Esophagus squamous epithelium (tissue), 5 donors: ENCODE measurements around the gene ISG15. TPM values are rescaled to one million over a fixed set of nuclear protein-coding genes. Genes with fewer than 3 reads are reported as not detected.
"Not testable (repeated sequence)": the region's sequence is repeated elsewhere in the genome, so short reads cannot be mapped to it uniquely, and the experiment has no call there.

ENCODE experiments used
- DNase-seq: peaks from one replicate; lab custom pipeline; 2025; lab: John Stamatoyannopoulos, UW
- H3K27ac ChIP-seq, 4 donors: fragments of 200-600 bp; sonication (generic); one replicate each; pipeline ENCODE4 v1.5.1; 2016 to 2019; ENCODE audit warnings: mild to moderate bottlenecking in 1 of 4
- H3K27me3 ChIP-seq, 4 donors: fragments of 200-600 bp; sonication (generic); 1 replicate in 3 of 4; 2 replicates in 1 of 4; pipeline versions ENCODE4 v1.5.1 to v1.6.0; 2017 to 2021; ENCODE audit warnings: antibody characterized with exemption in 1 of 4
- H3K36me3 ChIP-seq, 3 donors: fragments of 200-600 bp; sonication (generic); one replicate each; pipeline ENCODE4 v1.5.1; 2016 to 2019
- H3K4me1 ChIP-seq, 3 donors: fragments of 200-600 bp; sonication (generic); one replicate each; pipeline ENCODE4 v1.5.1; 2017 to 2019
- H3K4me3 ChIP-seq, 4 donors: fragments of 200-600 bp; sonication (generic); 1 replicate in 3 of 4; 2 replicates in 1 of 4; pipeline ENCODE4 v1.5.1; 2016 to 2019; ENCODE audit warnings: mild to moderate bottlenecking in 2 of 4, moderate library complexity in 1 of 4
- H3K9me3 ChIP-seq, 3 donors: fragments of 200-600 bp; sonication (generic); one replicate each; pipeline ENCODE4 v1.5.1; 2016 to 2019
- CTCF ChIP-seq, 6 experiments: fragments of 450-650 bp in 4 of 6; fragments of 200-600 bp in 2 of 6; sonication (generic) in 2 of 6; IDR thresholded peaks; one replicate each; pipeline ENCODE4 v1.5.1; 2016 to 2019; ENCODE audit warnings: antibody characterized with exemption in 6 of 6, mild to moderate bottlenecking in 4 of 6, moderate library complexity in 4 of 6
- POLR2A ChIP-seq, 4 donors: fragments of 450-650 bp; IDR thresholded peaks; one replicate each; pipeline ENCODE4 v1.6.1; 2017; ENCODE audit warnings: antibody characterized with exemption in 4 of 4, mild to moderate bottlenecking in 4 of 4, moderate library complexity in 3 of 4
- WGBS, 2 donors: methylation state at CpG; one replicate each; pipeline ENCODE4 v1.1.5; 2018; 5-methylcytosine and 5-hydroxymethylcytosine counted together
- intact Hi-C: fragments of 100-400 bp; cut with DNase I; formaldehyde crosslinking; loops from one replicate; pipeline ENCODE4 v1.15.0; 2022
- total RNA-seq, 4 donors: library from RNA; depleted of rRNA; stranded (reverse); fragments of >200 nt; gene quantifications; one replicate each; pipeline ENCODE4 v1.1.0, GENCODE V29; 2016
- donor health status: DM: yes; HTN: yes; CAD: no.

The ISG15 gene
- total RNA-seq, 4 donors from 2014 or later: 7.2 to 44.3 (median 10.3) TPM

- intact Hi-C loops: no loop called here
- DNase-seq: no peak
- WGBS, 2 donors: 0 to 100% methylated on average over 1 to 6 of the region's 20 CpGs
Measured at GRCh38 chr1:1014799-1015681, 1.7 kb downstream of the ISG15 start.

GRCh38 chr1:1017397-1018320 lies 4.4 kb downstream of the ISG15 start:
- DNase-seq, H3K27ac ChIP-seq, H3K9me3 ChIP-seq, H3K36me3 ChIP-seq, intact Hi-C loops, H3K4me3 ChIP-seq: not testable (repeated sequence)
- H3K27me3 ChIP-seq: peaks cover 0 to 11% (median 0%) of the 10 kb centered on the region in 4 donors
- 66 to 70% methylated on average over 6 of the region's 17 CpGs for WGBS, 2 donors
- H3K4me1 ChIP-seq: peaks cover 29 to 56% (median 35%) of the 10 kb centered on the region in 3 donors

More at GRCh38 chr1:1014799-1015681, 1.7 kb downstream of the ISG15 start:
- Histone ChIP-seq H3K27ac (peak overlapping the region in 2 of 4 donors; percentile 70 to 92), H3K36me3 (no peaks in the 10 kb centered on the region), H3K9me3 (no peaks in the 10 kb centered on the region), H3K27me3 (no peaks in the 10 kb centered on the region), H3K4me3 (peak overlapping the region in 1 of 4 donors; percentile 86), H3K4me1 (peaks cover 12 to 31% (median 21%) of the 10 kb centered on the region in 3 donors)
- no peak for TF ChIP-seq POLR2A (IDR thresholded peaks at IDR 0.05)
- peak in 3 of 6 experiments; percentile 4 to 40 (median 23) for TF ChIP-seq CTCF (IDR thresholded peaks at IDR 0.05)

- H3K36me3 ChIP-seq, intact Hi-C loops, H3K4me3 ChIP-seq, H3K9me3 ChIP-seq, DNase-seq, H3K27ac ChIP-seq: not testable (repeated sequence)
- WGBS, 2 donors: 80 to 87% methylated on average over 1 to 6 of the region's 26 CpGs
- H3K27me3 ChIP-seq: peaks cover 0 to 11% (median 0%) of the 10 kb centered on the region in 4 donors
- H3K4me1 ChIP-seq: peaks cover 29 to 58% (median 32%) of the 10 kb centered on the region in 3 donors
Measured at GRCh38 chr1:1018321-1018685, 5.0 kb downstream of the ISG15 start.

GRCh38 chr1:1019122-1019999 lies 6.1 kb downstream of the ISG15 start:
- no peak for DNase-seq
- Histone ChIP-seq H3K4me1 (peaks cover 28 to 58% (median 31%) of the 10 kb centered on the region in 3 donors), H3K27me3 (peaks cover 0 to 11% (median 0%) of the 10 kb centered on the region in 4 donors), H3K36me3 (no peaks in the 10 kb centered on the region), H3K27ac (peak overlapping the region; percentile 87 to 97 (median 96)), H3K9me3 (no peaks in the 10 kb centered on the region), H3K4me3 (peak overlapping the region; percentile 65 to 90 (median 82))
- 20% methylated on average over 2 of the region's 91 CpGs; no CpG with 5 or more reads in 1 of the 2 donors for WGBS, 2 donors
- TF ChIP-seq CTCF (IDR thresholded peaks at IDR 0.05) (peak in 5 of 6 experiments; percentile 19 to 53 (median 30)), POLR2A (IDR thresholded peaks at IDR 0.05) (peak in 1 of 4 donors; percentile 18)
- intact Hi-C loops: no loop called here

- Histone ChIP-seq H3K4me3 (peak within 1 kb of the TSS; percentile 65 to 90 (median 82)), H3K9me3 (no peaks in the 10 kb centered on the region), H3K27ac (peak within 1 kb of the TSS; percentile 87 to 97 (median 96)), H3K4me1 (peaks cover 31 to 58% (median 34%) of the 10 kb centered on the region in 3 donors), H3K36me3 (no peaks in the 10 kb centered on the region), H3K27me3 (peaks cover 0 to 11% (median 0%) of the 10 kb centered on the region in 4 donors)
- no CpG with 5 or more reads among the region's 58 CpGs for WGBS, 2 donors
- DNase-seq: no peak
- intact Hi-C loops: no loop called here
- no peak for TF ChIP-seq CTCF (IDR thresholded peaks at IDR 0.05)
- TF ChIP-seq POLR2A (IDR thresholded peaks at IDR 0.05): peak in 1 of 4 donors; percentile 52
Measured at GRCh38 chr1:1020000-1020404, 6.7 kb downstream of the ISG15 start, which contains the start of gene AGRN. Gene AGRN (plus strand): TSS chr1:1020120. CDS start chr1:1020173, 53 bp downstream.
